HepG2 (cell line): Measurements from ENCODE around the gene TCF12. TPM values are rescaled to one million over a fixed set of nuclear protein-coding genes. Genes with fewer than 3 reads are reported as not detected.

ENCODE experiments used
- TSC22D2 ChIP-seq: sonication (generic); formaldehyde crosslinking; IDR thresholded peaks from 2 replicates; pipeline ENCODE4 v1.5.1; 2020; ENCODE audit warnings: missing genetic modification reagents, mild to moderate bottlenecking, borderline replicate concordance
- polyA plus RNA-seq, 8 experiments: library from polyadenylated mRNA; depleted of rRNA in 3 of 8; stranded (reverse) in 7 of 8; unstranded in 1 of 8; fragments of >200 nt; fragmentation: Illumina TruSeq in 4 of 8; extraction: Trizol in 4 of 8; gene quantifications; 2 replicates each; pipeline versions ENCODE4 v1.2.1 to v1.2.3, GENCODE V29; 2011 to 2016; ENCODE audit warnings: low read depth in 4 of 8, missing spikeins in 1 of 8, mixed read lengths in 1 of 8; ENCODE audit not compliant: insufficient read depth in 1 of 8
- total RNA-seq, 5 experiments: library from RNA; depleted of rRNA; stranded (reverse); fragments of >200 nt; fragmentation: Illumina TruSeq; extraction: Trizol; gene quantifications; 2 replicates each; pipeline ENCODE4 v1.2.3, GENCODE V29; 2016; ENCODE audit warnings: low read depth in 1 of 5
- TF ChIP-seq, protein P1 (sequence below): sonication (generic); formaldehyde crosslinking; IDR thresholded peaks from 2 replicates; pipeline ENCODE4 v1.4.0; 2020; ENCODE audit warnings: missing genetic modification reagents, borderline replicate concordance
- TF ChIP-seq, protein P2 (sequence below): sonication (generic); formaldehyde crosslinking; IDR thresholded peaks from 2 replicates; pipeline ENCODE4 v1.4.0; 2020; ENCODE audit warnings: mild to moderate bottlenecking, missing genetic modification reagents
- TF ChIP-seq, protein P3 (sequence below): sonication (generic); formaldehyde crosslinking; IDR thresholded peaks from 2 replicates; pipeline ENCODE4 v1.4.0; 2020; ENCODE audit warnings: mild to moderate bottlenecking, missing genetic modification reagents

The TCF12 gene
- total and polyA plus RNA-seq, 2 of the 13 experiments (the other 11 are each of a cell fraction or from before 2014, with no cell fraction given): 48.6 to 51.1 TPM

DNA sequence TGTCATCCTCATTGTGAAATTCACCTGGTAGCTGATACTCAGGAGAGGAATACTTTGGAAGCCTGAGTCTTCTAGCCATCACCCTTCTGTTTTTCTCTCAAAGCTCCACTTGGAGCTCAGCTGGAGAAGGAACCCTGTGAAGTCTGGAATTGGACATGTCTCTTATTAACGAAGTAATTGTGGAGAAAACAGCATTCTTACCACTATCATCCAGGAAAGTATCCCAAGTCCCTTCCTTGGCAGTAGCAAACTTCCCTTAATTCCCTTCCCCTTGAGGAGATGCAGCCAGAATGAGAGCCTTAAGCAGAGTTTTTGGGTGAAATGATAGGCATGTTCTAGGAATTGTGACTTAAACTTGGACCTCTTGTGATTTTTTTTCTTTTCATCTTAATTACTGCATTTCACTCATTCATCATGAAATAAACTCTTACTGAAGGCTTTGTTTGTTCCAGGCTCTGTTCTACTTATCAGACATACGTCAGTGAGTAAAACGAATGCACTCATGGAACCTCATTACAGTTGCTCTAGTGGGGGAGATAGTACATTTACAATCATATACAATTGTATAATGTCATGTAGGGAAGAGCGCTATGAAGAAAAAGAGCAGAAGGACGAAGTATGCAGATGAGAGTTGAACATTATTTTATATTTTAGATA, 30.5 kb upstream of the TCF12 start (continued):
- TF ChIP-seq, protein P1, sequence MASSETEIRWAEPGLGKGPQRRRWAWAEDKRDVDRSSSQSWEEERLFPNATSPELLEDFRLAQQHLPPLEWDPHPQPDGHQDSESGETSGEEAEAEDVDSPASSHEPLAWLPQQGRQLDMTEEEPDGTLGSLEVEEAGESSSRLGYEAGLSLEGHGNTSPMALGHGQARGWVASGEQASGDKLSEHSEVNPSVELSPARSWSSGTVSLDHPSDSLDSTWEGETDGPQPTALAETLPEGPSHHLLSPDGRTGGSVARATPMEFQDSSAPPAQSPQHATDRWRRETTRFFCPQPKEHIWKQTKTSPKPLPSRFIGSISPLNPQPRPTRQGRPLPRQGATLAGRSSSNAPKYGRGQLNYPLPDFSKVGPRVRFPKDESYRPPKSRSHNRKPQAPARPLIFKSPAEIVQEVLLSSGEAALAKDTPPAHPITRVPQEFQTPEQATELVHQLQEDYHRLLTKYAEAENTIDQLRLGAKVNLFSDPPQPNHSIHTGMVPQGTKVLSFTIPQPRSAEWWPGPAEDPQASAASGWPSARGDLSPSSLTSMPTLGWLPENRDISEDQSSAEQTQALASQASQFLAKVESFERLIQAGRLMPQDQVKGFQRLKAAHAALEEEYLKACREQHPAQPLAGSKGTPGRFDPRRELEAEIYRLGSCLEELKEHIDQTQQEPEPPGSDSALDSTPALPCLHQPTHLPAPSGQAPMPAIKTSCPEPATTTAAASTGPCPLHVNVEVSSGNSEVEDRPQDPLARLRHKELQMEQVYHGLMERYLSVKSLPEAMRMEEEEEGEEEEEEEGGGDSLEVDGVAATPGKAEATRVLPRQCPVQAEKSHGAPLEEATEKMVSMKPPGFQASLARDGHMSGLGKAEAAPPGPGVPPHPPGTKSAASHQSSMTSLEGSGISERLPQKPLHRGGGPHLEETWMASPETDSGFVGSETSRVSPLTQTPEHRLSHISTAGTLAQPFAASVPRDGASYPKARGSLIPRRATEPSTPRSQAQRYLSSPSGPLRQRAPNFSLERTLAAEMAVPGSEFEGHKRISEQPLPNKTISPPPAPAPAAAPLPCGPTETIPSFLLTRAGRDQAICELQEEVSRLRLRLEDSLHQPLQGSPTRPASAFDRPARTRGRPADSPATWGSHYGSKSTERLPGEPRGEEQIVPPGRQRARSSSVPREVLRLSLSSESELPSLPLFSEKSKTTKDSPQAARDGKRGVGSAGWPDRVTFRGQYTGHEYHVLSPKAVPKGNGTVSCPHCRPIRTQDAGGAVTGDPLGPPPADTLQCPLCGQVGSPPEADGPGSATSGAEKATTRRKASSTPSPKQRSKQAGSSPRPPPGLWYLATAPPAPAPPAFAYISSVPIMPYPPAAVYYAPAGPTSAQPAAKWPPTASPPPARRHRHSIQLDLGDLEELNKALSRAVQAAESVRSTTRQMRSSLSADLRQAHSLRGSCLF (CRISPR knock-in tag): no peak
- TF ChIP-seq, protein P2, sequence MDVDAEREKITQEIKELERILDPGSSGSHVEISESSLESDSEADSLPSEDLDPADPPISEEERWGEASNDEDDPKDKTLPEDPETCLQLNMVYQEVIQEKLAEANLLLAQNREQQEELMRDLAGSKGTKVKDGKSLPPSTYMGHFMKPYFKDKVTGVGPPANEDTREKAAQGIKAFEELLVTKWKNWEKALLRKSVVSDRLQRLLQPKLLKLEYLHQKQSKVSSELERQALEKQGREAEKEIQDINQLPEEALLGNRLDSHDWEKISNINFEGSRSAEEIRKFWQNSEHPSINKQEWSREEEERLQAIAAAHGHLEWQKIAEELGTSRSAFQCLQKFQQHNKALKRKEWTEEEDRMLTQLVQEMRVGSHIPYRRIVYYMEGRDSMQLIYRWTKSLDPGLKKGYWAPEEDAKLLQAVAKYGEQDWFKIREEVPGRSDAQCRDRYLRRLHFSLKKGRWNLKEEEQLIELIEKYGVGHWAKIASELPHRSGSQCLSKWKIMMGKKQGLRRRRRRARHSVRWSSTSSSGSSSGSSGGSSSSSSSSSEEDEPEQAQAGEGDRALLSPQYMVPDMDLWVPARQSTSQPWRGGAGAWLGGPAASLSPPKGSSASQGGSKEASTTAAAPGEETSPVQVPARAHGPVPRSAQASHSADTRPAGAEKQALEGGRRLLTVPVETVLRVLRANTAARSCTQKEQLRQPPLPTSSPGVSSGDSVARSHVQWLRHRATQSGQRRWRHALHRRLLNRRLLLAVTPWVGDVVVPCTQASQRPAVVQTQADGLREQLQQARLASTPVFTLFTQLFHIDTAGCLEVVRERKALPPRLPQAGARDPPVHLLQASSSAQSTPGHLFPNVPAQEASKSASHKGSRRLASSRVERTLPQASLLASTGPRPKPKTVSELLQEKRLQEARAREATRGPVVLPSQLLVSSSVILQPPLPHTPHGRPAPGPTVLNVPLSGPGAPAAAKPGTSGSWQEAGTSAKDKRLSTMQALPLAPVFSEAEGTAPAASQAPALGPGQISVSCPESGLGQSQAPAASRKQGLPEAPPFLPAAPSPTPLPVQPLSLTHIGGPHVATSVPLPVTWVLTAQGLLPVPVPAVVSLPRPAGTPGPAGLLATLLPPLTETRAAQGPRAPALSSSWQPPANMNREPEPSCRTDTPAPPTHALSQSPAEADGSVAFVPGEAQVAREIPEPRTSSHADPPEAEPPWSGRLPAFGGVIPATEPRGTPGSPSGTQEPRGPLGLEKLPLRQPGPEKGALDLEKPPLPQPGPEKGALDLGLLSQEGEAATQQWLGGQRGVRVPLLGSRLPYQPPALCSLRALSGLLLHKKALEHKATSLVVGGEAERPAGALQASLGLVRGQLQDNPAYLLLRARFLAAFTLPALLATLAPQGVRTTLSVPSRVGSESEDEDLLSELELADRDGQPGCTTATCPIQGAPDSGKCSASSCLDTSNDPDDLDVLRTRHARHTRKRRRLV (CRISPR knock-in tag): 0 out of 2 replicates have a peak, but pooled peaks have one; percentile 23
- TF ChIP-seq, protein P3, sequence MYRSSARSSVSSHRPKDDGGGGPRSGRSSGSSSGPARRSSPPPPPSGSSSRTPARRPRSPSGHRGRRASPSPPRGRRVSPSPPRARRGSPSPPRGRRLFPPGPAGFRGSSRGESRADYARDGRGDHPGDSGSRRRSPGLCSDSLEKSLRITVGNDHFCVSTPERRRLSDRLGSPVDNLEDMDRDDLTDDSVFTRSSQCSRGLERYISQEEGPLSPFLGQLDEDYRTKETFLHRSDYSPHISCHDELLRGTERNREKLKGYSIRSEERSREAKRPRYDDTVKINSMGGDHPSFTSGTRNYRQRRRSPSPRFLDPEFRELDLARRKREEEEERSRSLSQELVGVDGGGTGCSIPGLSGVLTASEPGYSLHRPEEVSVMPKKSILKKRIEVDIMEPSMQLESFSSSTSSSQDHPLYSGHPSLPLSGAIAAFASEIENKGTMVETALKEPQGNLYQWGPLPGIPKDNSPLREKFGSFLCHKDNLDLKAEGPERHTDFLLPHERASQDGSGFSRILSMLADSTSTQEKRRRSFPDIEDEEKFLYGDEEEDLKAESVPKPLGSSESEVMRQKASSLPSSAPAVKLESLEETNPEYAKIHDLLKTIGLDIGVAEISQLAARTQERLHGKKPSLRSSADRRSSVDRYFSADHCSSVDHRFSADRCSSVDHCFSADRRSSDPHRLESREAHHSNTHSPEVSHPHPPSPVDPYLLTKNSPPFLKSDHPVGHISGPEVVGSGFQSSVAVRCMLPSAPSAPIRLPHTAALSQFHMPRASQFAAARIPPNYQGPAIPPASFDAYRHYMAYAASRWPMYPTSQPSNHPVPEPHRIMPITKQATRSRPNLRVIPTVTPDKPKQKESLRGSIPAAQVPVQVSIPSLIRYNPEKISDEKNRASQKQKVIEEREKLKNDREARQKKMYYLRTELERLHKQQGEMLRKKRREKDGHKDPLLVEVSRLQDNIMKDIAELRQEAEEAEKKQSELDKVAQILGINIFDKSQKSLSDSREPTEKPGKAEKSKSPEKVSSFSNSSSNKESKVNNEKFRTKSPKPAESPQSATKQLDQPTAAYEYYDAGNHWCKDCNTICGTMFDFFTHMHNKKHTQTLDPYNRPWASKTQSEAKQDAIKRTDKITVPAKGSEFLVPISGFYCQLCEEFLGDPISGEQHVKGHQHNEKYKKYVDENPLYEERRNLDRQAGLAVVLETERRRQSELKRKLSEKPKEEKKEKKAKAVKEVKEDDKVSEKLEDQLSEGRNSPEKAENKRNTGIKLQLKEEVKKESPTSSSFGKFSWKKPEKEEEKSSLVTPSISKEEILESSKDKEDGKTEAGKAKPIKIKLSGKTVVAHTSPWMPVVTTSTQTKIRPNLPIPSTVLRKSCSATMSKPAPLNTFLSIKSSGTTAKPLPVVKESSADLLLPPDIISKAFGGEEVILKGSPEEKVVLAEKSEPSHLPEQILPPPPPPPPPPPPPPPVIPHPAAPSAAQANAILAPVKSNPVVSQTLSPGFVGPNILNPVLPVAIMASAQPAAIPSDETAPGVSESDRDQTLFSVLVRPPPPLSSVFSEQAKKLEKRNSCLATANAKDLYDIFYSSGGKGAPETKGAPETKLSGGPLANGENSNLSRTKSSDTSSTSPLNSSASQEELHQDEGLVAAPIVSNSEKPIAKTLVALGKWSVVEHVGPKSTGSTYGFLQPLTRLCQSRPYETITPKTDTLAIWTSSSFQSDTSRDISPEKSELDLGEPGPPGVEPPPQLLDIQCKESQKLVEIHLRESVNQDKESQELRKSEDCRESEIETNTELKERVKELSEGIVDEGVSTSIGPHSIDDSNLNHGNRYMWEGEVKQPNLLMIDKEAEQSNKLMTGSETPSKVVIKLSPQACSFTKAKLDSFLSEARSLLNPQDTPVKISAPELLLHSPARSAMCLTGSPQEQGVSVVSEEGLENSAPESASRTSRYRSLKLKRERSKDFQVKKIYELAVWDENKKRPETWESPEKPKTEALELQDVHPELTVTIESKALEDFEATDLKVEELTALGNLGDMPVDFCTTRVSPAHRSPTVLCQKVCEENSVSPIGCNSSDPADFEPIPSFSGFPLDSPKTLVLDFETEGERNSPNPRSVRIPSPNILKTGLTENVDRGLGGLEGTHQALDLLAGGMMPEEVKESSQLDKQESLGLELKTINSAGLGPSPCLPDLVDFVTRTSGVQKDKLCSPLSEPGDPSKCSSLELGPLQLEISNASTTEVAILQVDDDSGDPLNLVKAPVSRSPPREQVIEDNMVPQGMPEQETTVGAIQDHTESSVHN (CRISPR knock-in tag): no peak
- TF ChIP-seq TSC22D2 (CRISPR knock-in tag): no peak
